ENCODE measurements around the gene TRABD2A. TPM values are rescaled to one million over a fixed set of nuclear protein-coding genes. Genes with fewer than 3 reads are reported as not detected.
"Not testable (repeated sequence)": the region's sequence is repeated elsewhere in the genome, so short reads cannot be mapped to it uniquely, and the experiment has no call there.

Gene TRABD2A
- polyA plus RNA-seq, 2 donors = 0.08 to 0.32 TPM

GRCh38 chr2:84882414-84882738, 1.5 kb upstream of the TRABD2A start:
- Histone ChIP-seq H3K36me3 (ENCODE audit: control insufficient read depth in 2 of 2, insufficient read depth in 2 of 2, low read length in 1 of 2) (no peaks in the 10 kb centered on the region), H3K9me3 (ENCODE audit: control insufficient read depth in 2 of 2, insufficient read depth in 1 of 2, low read depth in 1 of 2, low read length in 1 of 2) (peaks cover 0 to 4% of the 10 kb centered on the region in 2 donors), H3K4me3 (ENCODE audit: low read depth in 1 of 2, low read length in 2 of 2) (peak overlapping the region in 1 of 2 donors; percentile 59), H3K27ac (ENCODE audit: low read depth in 2 of 2, low read length in 1 of 2) (no peak overlapping the region), H3K27me3 (ENCODE audit: control insufficient read depth in 1 of 2, insufficient read depth in 2 of 2, low read length in 2 of 2) (peaks cover 5 to 15% of the 10 kb centered on the region in 2 donors), H3K4me1 (ENCODE audit: control insufficient read depth in 2 of 2, insufficient read depth in 2 of 2, low read length in 1 of 2) (peaks cover 8% of the 10 kb centered on the region in 2 donors)
- WGBS, 2 donors = 44 to 56% methylated on average over 3 of the region's 3 CpGs

DNA sequence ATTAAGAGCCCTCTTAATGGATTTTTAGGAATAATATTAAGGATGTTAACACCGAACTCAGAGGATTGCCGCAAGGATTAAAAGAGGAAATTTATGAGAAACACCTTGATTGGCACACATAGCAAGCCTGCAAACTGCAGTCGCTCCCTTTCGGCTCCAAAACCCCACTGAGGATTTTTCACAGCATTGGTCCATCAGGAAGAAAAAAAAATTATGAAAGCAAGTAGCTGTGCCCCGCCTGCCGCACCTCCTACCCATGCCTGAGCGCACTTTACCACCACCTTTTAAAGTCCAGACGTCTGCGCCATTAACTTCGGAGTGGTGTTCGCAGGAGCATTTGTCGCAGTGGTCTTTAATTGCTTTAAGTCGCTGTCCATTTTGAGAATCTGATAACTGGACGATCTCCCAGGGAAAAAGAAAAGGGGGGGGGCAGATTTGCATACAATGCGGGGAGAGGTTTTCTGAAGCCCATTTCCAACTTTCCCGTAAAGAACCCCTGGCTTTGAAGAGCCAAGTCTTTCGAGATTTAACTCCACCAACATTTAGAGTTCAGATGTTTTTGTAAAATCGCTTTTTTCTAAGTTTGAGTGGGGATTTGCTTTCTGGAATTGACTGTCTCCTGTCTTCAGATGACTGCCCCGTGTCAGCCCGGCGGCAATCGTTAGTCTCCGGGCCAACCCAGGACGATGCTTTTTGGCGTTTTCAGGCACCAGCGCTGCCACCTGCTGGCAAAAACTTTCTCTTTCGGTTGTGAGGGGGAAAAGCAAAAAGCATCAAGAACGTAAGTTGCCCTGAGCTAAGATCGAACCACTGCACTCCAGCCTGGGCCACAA, 913 bp upstream of the TRABD2A start:
- Histone ChIP-seq H3K4me3 (ENCODE audit: low read depth in 1 of 2, low read length in 2 of 2) (peak overlapping the region; percentile 48 to 59), H3K27ac (ENCODE audit: low read depth in 2 of 2, low read length in 1 of 2) (no peak overlapping the region), H3K36me3 (ENCODE audit: control insufficient read depth in 2 of 2, insufficient read depth in 2 of 2, low read length in 1 of 2) (no peaks in the 10 kb centered on the region)

DNA sequence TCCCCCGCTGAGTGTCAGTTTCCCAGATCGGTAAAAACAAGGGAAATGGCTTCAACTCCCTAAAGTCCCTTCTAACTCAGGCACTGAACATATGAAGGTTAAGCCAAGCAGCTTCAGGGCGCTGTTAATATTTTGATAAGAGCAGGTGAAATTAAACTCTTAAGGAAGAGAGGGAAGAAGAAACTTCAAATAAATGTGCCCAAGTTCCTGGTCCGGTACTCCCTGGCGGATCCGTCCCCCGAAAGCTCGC, 564 bp downstream of the TRABD2A start:
- Histone ChIP-seq H3K36me3 (ENCODE audit: control insufficient read depth in 2 of 2, insufficient read depth in 2 of 2, low read length in 1 of 2) (no peaks in the 10 kb centered on the region), H3K4me3 (ENCODE audit: low read depth in 1 of 2, low read length in 2 of 2) (peak overlapping the region in 1 of 2 donors; percentile 59), H3K27me3 (ENCODE audit: control insufficient read depth in 1 of 2, insufficient read depth in 2 of 2, low read length in 2 of 2) (peaks cover 5 to 15% of the 10 kb centered on the region in 2 donors), H3K9me3 (ENCODE audit: control insufficient read depth in 2 of 2, insufficient read depth in 1 of 2, low read depth in 1 of 2, low read length in 1 of 2) (peaks cover 0 to 4% of the 10 kb centered on the region in 2 donors), H3K27ac (ENCODE audit: low read depth in 2 of 2, low read length in 1 of 2) (no peak overlapping the region), H3K4me1 (ENCODE audit: control insufficient read depth in 2 of 2, insufficient read depth in 2 of 2, low read length in 1 of 2) (peaks cover 8% of the 10 kb centered on the region in 2 donors)
- 1% methylated on average over 8 of the region's 8 CpGs for WGBS, 2 donors

More for the DNA sequence above, 913 bp upstream of the TRABD2A start:
- Histone ChIP-seq H3K9me3 (ENCODE audit: control insufficient read depth in 2 of 2, insufficient read depth in 1 of 2, low read depth in 1 of 2, low read length in 1 of 2) (peaks cover 0 to 4% of the 10 kb centered on the region in 2 donors), H3K4me1 (ENCODE audit: control insufficient read depth in 2 of 2, insufficient read depth in 2 of 2, low read length in 1 of 2) (peaks cover 8% of the 10 kb centered on the region in 2 donors), H3K27me3 (ENCODE audit: control insufficient read depth in 1 of 2, insufficient read depth in 2 of 2, low read length in 2 of 2) (peaks cover 5 to 15% of the 10 kb centered on the region in 2 donors)
- WGBS, 2 donors = 1% methylated on average over 29 of the region's 29 CpGs

DNA sequence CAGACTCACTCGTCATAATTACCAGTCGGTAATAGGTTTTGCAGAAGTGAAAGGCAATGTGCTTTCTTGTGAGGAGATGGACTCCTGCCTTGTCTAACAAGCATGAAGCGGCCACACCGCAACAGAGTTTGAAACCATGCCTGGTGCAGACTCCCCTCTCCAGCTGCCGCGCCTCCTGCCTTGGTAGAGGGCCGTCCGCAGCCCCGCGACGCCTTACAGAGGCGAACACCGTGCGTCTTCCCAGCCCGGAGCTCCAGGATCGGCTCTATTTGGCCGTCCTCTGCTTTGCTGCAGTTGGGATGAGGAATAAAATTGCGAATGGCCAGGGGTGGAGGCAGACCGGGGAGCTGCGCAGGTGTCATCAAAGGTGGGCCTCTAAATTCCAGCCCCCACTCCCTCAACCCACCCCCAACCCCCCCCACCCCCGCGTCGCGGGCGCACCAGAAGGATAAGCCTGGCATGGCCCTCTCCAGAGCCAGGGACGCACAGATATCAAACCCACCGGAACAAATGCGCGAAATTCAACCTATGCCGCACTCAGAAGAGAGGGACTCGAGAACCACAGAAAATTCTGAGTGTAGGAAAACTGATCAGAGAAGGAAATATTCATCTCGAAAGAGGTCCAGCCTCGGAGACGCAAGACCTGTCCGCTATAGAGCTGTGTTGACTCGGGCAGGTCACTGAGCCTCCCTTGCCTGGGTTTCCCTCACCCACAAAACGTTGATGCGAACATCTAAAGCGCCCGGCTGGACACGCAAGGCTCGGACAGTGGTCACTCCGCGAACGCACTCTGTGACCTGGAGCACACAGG, 1.1 kb downstream of the TRABD2A start:
- Histone ChIP-seq H3K27ac (ENCODE audit: low read depth in 2 of 2, low read length in 1 of 2) (no peak overlapping the region), H3K27me3 (ENCODE audit: control insufficient read depth in 1 of 2, insufficient read depth in 2 of 2, low read length in 2 of 2) (peaks cover 5 to 15% of the 10 kb centered on the region in 2 donors), H3K9me3 (ENCODE audit: control insufficient read depth in 2 of 2, insufficient read depth in 1 of 2, low read depth in 1 of 2, low read length in 1 of 2) (peaks cover 0 to 4% of the 10 kb centered on the region in 2 donors), H3K4me3 (ENCODE audit: low read depth in 1 of 2, low read length in 2 of 2) (peak overlapping the region in 1 of 2 donors; percentile 59), H3K4me1 (ENCODE audit: control insufficient read depth in 2 of 2, insufficient read depth in 2 of 2, low read length in 1 of 2) (peaks cover 8% of the 10 kb centered on the region in 2 donors), H3K36me3 (ENCODE audit: control insufficient read depth in 2 of 2, insufficient read depth in 2 of 2, low read length in 1 of 2) (no peaks in the 10 kb centered on the region)
- 10% methylated on average over 45 of the region's 45 CpGs for WGBS, 2 donors

- H3K36me3 ChIP-seq (ENCODE audit: control insufficient read depth in 2 of 2, insufficient read depth in 2 of 2, low read length in 1 of 2) = no peaks in the 10 kb centered on the region
- peaks cover 0 to 4% of the 10 kb centered on the region in 2 donors for H3K9me3 ChIP-seq (ENCODE audit: control insufficient read depth in 2 of 2, insufficient read depth in 1 of 2, low read depth in 1 of 2, low read length in 1 of 2)
- H3K27me3 ChIP-seq (ENCODE audit: control insufficient read depth in 1 of 2, insufficient read depth in 2 of 2, low read length in 2 of 2) = peaks cover 5 to 15% of the 10 kb centered on the region in 2 donors
- H3K4me1 ChIP-seq (ENCODE audit: control insufficient read depth in 2 of 2, insufficient read depth in 2 of 2, low read length in 1 of 2) = peaks cover 8% of the 10 kb centered on the region in 2 donors
- WGBS, 2 donors = 74 to 78% methylated on average over 7 of the region's 7 CpGs
- H3K27ac ChIP-seq (ENCODE audit: low read depth in 2 of 2, low read length in 1 of 2) = no peak overlapping the region
- no peak overlapping the region for H3K4me3 ChIP-seq (ENCODE audit: low read depth in 1 of 2, low read length in 2 of 2)
Measured at GRCh38 chr2:84878896-84879583, 1.8 kb downstream of the TRABD2A start.

GRCh38 chr2:84878459-84878858, 2.4 kb downstream of the TRABD2A start:
- WGBS, 2 donors = 64 to 83% methylated on average over 1 of the region's 1 CpG
- no peaks in the 10 kb centered on the region for H3K36me3 ChIP-seq (ENCODE audit: control insufficient read depth in 2 of 2, insufficient read depth in 2 of 2, low read length in 1 of 2)
- H3K27ac ChIP-seq (ENCODE audit: low read depth in 2 of 2, low read length in 1 of 2) = no peak overlapping the region
- no peak overlapping the region for H3K4me3 ChIP-seq (ENCODE audit: low read depth in 1 of 2, low read length in 2 of 2)
- peaks cover 0 to 4% of the 10 kb centered on the region in 2 donors for H3K9me3 ChIP-seq (ENCODE audit: control insufficient read depth in 2 of 2, insufficient read depth in 1 of 2, low read depth in 1 of 2, low read length in 1 of 2)
- peaks cover 8% of the 10 kb centered on the region in 2 donors for H3K4me1 ChIP-seq (ENCODE audit: control insufficient read depth in 2 of 2, insufficient read depth in 2 of 2, low read length in 1 of 2)
- H3K27me3 ChIP-seq (ENCODE audit: control insufficient read depth in 1 of 2, insufficient read depth in 2 of 2, low read length in 2 of 2) = peaks cover 5 to 15% of the 10 kb centered on the region in 2 donors

GRCh38 chr2:84876369-84876768, 4.5 kb downstream of the TRABD2A start:
- Histone ChIP-seq H3K4me1 (ENCODE audit: control insufficient read depth in 2 of 2, insufficient read depth in 2 of 2, low read length in 1 of 2) (peaks cover 8% of the 10 kb centered on the region in 2 donors), H3K27me3 (ENCODE audit: control insufficient read depth in 1 of 2, insufficient read depth in 2 of 2, low read length in 2 of 2) (peaks cover 5 to 14% of the 10 kb centered on the region in 2 donors), H3K27ac (ENCODE audit: low read depth in 2 of 2, low read length in 1 of 2) (no peak overlapping the region), H3K4me3 (ENCODE audit: low read depth in 1 of 2, low read length in 2 of 2) (no peak overlapping the region), H3K9me3 (ENCODE audit: control insufficient read depth in 2 of 2, insufficient read depth in 1 of 2, low read depth in 1 of 2, low read length in 1 of 2) (peaks cover 0 to 4% of the 10 kb centered on the region in 2 donors), H3K36me3 (ENCODE audit: control insufficient read depth in 2 of 2, insufficient read depth in 2 of 2, low read length in 1 of 2) (no peaks in the 10 kb centered on the region)
- 91% methylated on average over 3 of the region's 3 CpGs for WGBS, 2 donors

DNA sequence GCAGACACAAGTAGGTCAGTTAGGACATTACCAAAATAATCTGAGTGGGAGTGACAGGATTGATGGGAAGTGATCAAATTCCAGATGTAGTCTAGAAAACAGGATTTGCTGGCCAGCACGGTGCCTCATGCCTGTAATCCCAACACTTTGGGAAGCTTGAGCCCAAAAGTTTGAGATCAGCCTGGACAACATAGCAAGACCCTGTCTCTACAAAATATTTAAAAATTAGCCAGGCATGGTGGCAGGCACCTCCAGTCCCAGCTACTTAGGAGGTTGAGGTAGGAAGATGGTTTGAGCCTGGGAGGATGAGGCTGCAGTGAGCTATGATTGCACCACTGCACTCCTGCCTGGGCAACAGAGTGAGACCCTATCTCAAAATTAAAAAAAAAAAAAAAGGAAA, 5.3 kb downstream of the TRABD2A start:
- not testable (repeated sequence) for H3K4me3 ChIP-seq (ENCODE audit: low read depth in 1 of 2, low read length in 2 of 2); H3K4me1 ChIP-seq (ENCODE audit: control insufficient read depth in 2 of 2, insufficient read depth in 2 of 2, low read length in 1 of 2); H3K36me3 ChIP-seq (ENCODE audit: control insufficient read depth in 2 of 2, insufficient read depth in 2 of 2, low read length in 1 of 2); H3K27ac ChIP-seq (ENCODE audit: low read depth in 2 of 2, low read length in 1 of 2); H3K9me3 ChIP-seq (ENCODE audit: control insufficient read depth in 2 of 2, insufficient read depth in 1 of 2, low read depth in 1 of 2, low read length in 1 of 2); H3K27me3 ChIP-seq (ENCODE audit: control insufficient read depth in 1 of 2, insufficient read depth in 2 of 2, low read length in 2 of 2)
- 92 to 95% methylated on average over 1 of the region's 1 CpG for WGBS, 2 donors

DNA sequence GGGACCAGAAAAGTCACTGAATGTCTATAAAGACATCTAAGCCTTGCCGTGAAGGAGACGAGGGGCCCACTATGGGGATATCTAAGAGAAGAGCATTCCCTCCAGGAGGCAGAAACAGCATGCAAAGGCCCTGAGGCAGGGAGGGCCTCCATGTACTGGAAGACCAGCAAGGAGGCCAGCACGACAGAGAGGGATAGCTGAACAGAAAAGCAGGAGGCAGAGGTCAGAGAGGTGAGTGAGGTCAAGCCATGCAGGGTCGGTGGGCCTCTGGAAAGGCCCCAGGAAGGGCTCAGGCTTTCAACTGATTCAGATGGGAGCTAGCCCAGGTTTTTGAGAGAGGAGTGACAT, 5.7 kb downstream of the TRABD2A start:
- Histone ChIP-seq H3K36me3 (ENCODE audit: control insufficient read depth in 2 of 2, insufficient read depth in 2 of 2, low read length in 1 of 2) (no peaks in the 10 kb centered on the region), H3K27me3 (ENCODE audit: control insufficient read depth in 1 of 2, insufficient read depth in 2 of 2, low read length in 2 of 2) (peaks cover 1 to 4% of the 10 kb centered on the region in 2 donors), H3K4me1 (ENCODE audit: control insufficient read depth in 2 of 2, insufficient read depth in 2 of 2, low read length in 1 of 2) (peaks cover 0 to 2% of the 10 kb centered on the region in 2 donors), H3K9me3 (ENCODE audit: control insufficient read depth in 2 of 2, insufficient read depth in 1 of 2, low read depth in 1 of 2, low read length in 1 of 2) (no peaks in the 10 kb centered on the region), H3K27ac (ENCODE audit: low read depth in 2 of 2, low read length in 1 of 2) (no peak overlapping the region), H3K4me3 (ENCODE audit: low read depth in 1 of 2, low read length in 2 of 2) (no peak overlapping the region)
- 66 to 71% methylated on average over 4 of the region's 4 CpGs for WGBS, 2 donors

Measured in esophagus (tissue), 2 donors.